Neutrophil (primary cell): ENCODE data around the gene ARL16.

Experiments
- H3K27ac ChIP-seq: fragments of 200-600 bp; sonication (generic); 2 replicates; pipeline ENCODE4 v1.5.1; 2016; ENCODE audit warnings: mild to moderate bottlenecking, moderate library complexity
- H3K27me3 ChIP-seq: fragments of 200-600 bp; sonication (generic); 2 replicates; pipeline ENCODE4 v1.6.0; 2016; ENCODE audit warnings: mild to moderate bottlenecking
- H3K36me3 ChIP-seq: fragments of 200-600 bp; sonication (generic); 2 replicates; pipeline ENCODE4 v1.5.1; 2017
- H3K4me1 ChIP-seq, 2 experiments: fragments of 200-600 bp in 1 of 2; sonication (generic) in 1 of 2; 1 replicate in 1 of 2; 2 replicates in 1 of 2; pipeline versions ENCODE4 v1.5.1 to v1.6.1; 2013 to 2016; ENCODE audit warnings: low read depth in 1 of 2, low read length in 1 of 2, mild to moderate bottlenecking in 1 of 2, moderate library complexity in 1 of 2; ENCODE audit not compliant: control insufficient read depth in 1 of 2, insufficient read depth in 1 of 2
- H3K4me3 ChIP-seq, 2 experiments: fragments of 200-600 bp in 1 of 2; sonication (generic) in 1 of 2; 1 replicate in 1 of 2; 2 replicates in 1 of 2; pipeline ENCODE4 v1.5.1; 2013 to 2016; ENCODE audit warnings: low read depth in 1 of 2, low read length in 1 of 2, mild to moderate bottlenecking in 1 of 2, moderate library complexity in 1 of 2
- H3K9me3 ChIP-seq: fragments of 200-600 bp; sonication (generic); 2 replicates; pipeline ENCODE4 v1.5.1; 2016
- CTCF ChIP-seq: fragments of 200-600 bp; sonication (generic); IDR thresholded peaks from 2 replicates; pipeline ENCODE4 v1.5.1; 2016; ENCODE audit warnings: antibody characterized with exemption

ARL16 gene

GRCh38 chr17:81690549-81690948 is 7.0 kb upstream of the ARL16 start:
- H3K9me3 ChIP-seq = no peaks in the 10 kb centered on the region
- no peak overlapping the region for H3K27ac ChIP-seq
- no peak for TF ChIP-seq CTCF
- no peaks in the 10 kb centered on the region for H3K27me3 ChIP-seq
- peaks cover under 1% of the 10 kb centered on the region in 2 experiments for H3K4me1 ChIP-seq
- no peak overlapping the region for H3K4me3 ChIP-seq
- H3K36me3 ChIP-seq = peaks cover 100% of the 10 kb centered on the region

GRCh38 chr17:81690066-81690465 is 6.5 kb upstream of the ARL16 start:
- Histone ChIP-seq H3K27ac (no peak overlapping the region), H3K36me3 (peaks cover 100% of the 10 kb centered on the region), H3K4me3 (no peak overlapping the region), H3K9me3 (no peaks in the 10 kb centered on the region), H3K4me1 (peaks cover 5% of the 10 kb centered on the region in 2 experiments), H3K27me3 (no peaks in the 10 kb centered on the region)
- no peak for TF ChIP-seq CTCF

- Histone ChIP-seq H3K36me3 (peaks cover 86% of the 10 kb centered on the region), H3K27me3 (no peaks in the 10 kb centered on the region), H3K4me1 (peaks cover 13 to 14% of the 10 kb centered on the region in 2 experiments), H3K4me3 (no peak overlapping the region), H3K27ac (no peak overlapping the region), H3K9me3 (no peaks in the 10 kb centered on the region)
- no peak for TF ChIP-seq CTCF
Observed at GRCh38 chr17:81688616-81689015, 5.0 kb upstream of the ARL16 start.

GRCh38 chr17:81687770-81688541 is 4.4 kb upstream of the ARL16 start:
- TF ChIP-seq CTCF = no peak
- Histone ChIP-seq H3K27ac (no peak overlapping the region), H3K4me1 (peaks cover 16 to 18% of the 10 kb centered on the region in 2 experiments), H3K27me3 (no peaks in the 10 kb centered on the region), H3K9me3 (no peaks in the 10 kb centered on the region), H3K36me3 (peaks cover 79% of the 10 kb centered on the region), H3K4me3 (no peak overlapping the region)

GRCh38 chr17:81686614-81687013 is 3.0 kb upstream of the ARL16 start:
- Histone ChIP-seq H3K27me3 (no peaks in the 10 kb centered on the region), H3K9me3 (no peaks in the 10 kb centered on the region), H3K4me1 (peaks cover 23 to 25% of the 10 kb centered on the region in 2 experiments), H3K4me3 (no peak overlapping the region), H3K36me3 (peaks cover 66% of the 10 kb centered on the region), H3K27ac (no peak overlapping the region)
- no peak for TF ChIP-seq CTCF
